NB4 (cell line): ENCODE data around the gene PIP5K1B.

Experiments
- DNase-seq: peaks from one replicate; pipeline ENCODE4 v3.0.0; 2010; ENCODE audit warnings: low read depth
- H3K4me3 ChIP-seq: one replicate; pipeline ENCODE4 v1.5.1; 2011; ENCODE audit warnings: mild to moderate bottlenecking, low read depth, low read length, moderate library complexity
- CTCF ChIP-seq: IDR thresholded peaks from one replicate; pipeline ENCODE4 v1.5.1; 2012; ENCODE audit warnings: low read depth, low read length
- MAX ChIP-seq: IDR thresholded peaks from 2 replicates; pipeline ENCODE4 v1.6.1; 2011; ENCODE audit warnings: low read depth, low read length
- MYC ChIP-seq: IDR thresholded peaks from 2 replicates; pipeline ENCODE4 v1.6.1; 2011; ENCODE audit warnings: low read depth, low read length
- POLR2A ChIP-seq: IDR thresholded peaks from 2 replicates; pipeline ENCODE4 v1.6.1; 2011; ENCODE audit warnings: mild to moderate bottlenecking; ENCODE audit not compliant: insufficient read length; ENCODE audit errors: extremely low read depth

The PIP5K1B gene

GRCh38 chr9:68717552-68718443, 12.8 kb downstream of the PIP5K1B start:
- no peak for DNase-seq
- TF ChIP-seq CTCF (no peak), MYC (no peak), POLR2A (no peak), MAX (no peak)
- no peak overlapping the region for H3K4me3 ChIP-seq

GRCh38 chr9:68719847-68720246, 14.8 kb downstream of the PIP5K1B start:
- TF ChIP-seq MYC = no peak
- TF ChIP-seq POLR2A = no peak
- no peak for TF ChIP-seq CTCF
- no peak for TF ChIP-seq MAX
- H3K4me3 ChIP-seq = no peak overlapping the region
- no peak for DNase-seq

- no peak overlapping the region for H3K4me3 ChIP-seq
- TF ChIP-seq MAX (no peak), CTCF (no peak), POLR2A (no peak), MYC (no peak)
- no peak for DNase-seq
Measured at GRCh38 chr9:68720656-68721313, 15.7 kb downstream of the PIP5K1B start.

- DNase-seq = no peak
- TF ChIP-seq MAX = no peak
- TF ChIP-seq POLR2A = no peak
- no peak for TF ChIP-seq CTCF
- no peak for TF ChIP-seq MYC
- no peak overlapping the region for H3K4me3 ChIP-seq
Measured at GRCh38 chr9:68721666-68722330, 16.8 kb downstream of the PIP5K1B start.

GRCh38 chr9:68725070-68725469, 20.0 kb downstream of the PIP5K1B start:
- no peak for DNase-seq
- no peak overlapping the region for H3K4me3 ChIP-seq
- TF ChIP-seq MAX (no peak), MYC (no peak), POLR2A (no peak), CTCF (no peak)
